Fibroblast of peridontal ligament (primary cell): ENCODE data around the gene DAD1.
A peak's percentile ranks its signal among the peaks of the same experiment; 100 is the strongest.
"Not testable (repeated sequence)": the region's sequence is repeated elsewhere in the genome, so short reads cannot be mapped to it uniquely, and the experiment has no call there.

Experiments used
- DNase-seq: peaks from one replicate; pipeline ENCODE4 v3.0.0-alpha.2; 2010; ENCODE audit errors: extremely low read depth

The DAD1 gene

GRCh38 chr14:22598896-22599244 lies 9.8 kb upstream of the DAD1 start:
- peak; percentile 68 for DNase-seq

GRCh38 chr14:22598099-22598895 lies 9.3 kb upstream of the DAD1 start, which contains the start of gene ABHD4:
TSS of gene ABHD4 (plus strand) at chr14:22598300. CDS start at chr14:22598307, 7 bp downstream.
- peak; percentile 62 for DNase-seq

DNA sequence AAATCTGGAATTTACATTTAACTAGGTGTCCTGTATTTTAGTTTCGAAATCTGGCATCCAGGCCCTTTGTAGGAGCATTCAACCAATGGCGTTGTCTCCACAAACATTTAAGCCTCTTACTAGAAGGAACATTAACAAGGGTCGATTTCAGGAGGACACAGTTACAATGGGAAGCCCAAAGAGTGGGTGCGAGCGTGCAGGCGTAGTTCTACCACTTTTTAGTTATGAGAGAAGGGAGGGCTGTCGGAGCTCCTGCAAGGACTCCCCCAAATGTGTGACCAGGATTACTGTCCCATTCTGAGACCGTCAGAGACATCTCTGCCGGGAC lies 8.7 kb upstream of the DAD1 start:
- peak; percentile 20 for DNase-seq

- DNase-seq, result no peak
These were observed 8.2 kb upstream of the DAD1 start for GRCh38 chr14:22597265-22597664.

- no peak for DNase-seq
These were observed 7.4 kb upstream of the DAD1 start for GRCh38 chr14:22596354-22596879.

DNA sequence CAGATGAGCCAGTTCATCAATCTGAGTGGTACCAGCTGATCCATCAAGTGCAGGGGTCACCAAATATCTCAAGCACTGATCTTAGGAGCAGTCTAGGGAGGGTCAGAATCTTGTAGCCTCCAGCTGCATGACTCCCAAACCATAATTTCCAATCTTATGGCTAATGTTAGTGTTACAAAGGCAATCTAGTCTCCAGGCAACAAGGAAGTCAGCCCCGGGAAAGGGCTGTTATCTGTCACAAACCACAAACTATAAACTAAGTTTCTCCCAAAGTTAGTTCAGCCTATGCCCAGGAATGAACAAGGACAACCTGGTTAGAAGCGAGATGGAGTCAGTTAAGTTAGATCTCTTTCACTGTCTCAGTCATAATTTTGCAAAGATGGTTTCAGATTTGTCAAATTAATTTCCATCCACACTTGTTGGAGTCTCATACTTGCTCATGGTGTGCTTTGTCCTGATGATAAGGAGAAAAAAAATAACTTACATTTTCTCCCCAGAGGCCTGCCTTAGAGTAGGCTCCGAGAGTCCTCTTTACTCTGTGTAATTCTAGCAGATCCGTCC lies 5.2 kb upstream of the DAD1 start:
- DNase-seq, result no peak

- DNase-seq, result no peak
These were observed 4.6 kb upstream of the DAD1 start for GRCh38 chr14:22593601-22594000.

GRCh38 chr14:22593189-22593588 lies 4.2 kb upstream of the DAD1 start:
- DNase-seq, result no peak

DNA sequence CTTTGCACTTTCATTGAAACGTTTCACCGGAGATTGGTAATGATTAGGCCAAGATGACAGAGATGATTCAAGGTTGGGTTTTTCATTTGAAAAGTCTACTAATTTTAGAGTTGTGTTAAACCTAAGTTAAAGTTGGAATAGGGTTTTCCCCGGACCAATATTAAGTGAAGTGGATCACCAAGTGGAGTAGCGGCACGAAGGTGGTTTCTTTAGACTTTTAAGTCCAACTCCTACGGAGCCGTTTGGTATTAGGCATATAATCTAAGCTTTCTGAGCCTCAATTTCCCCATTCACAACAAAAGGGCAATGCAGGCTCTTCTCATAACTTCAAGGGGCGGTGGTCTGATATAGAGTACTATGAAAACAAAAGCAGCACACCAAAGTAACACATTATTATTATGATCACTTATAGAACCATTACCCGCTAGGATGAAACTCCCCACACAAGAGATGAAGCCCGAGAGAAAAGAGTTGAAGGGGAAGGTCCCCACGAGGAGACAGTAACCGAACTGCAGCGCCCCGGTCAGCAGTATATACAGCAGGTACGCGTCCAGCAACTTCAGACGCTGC lies 413 bp downstream of the DAD1 start:
- DNase-seq, result no peak

DNA sequence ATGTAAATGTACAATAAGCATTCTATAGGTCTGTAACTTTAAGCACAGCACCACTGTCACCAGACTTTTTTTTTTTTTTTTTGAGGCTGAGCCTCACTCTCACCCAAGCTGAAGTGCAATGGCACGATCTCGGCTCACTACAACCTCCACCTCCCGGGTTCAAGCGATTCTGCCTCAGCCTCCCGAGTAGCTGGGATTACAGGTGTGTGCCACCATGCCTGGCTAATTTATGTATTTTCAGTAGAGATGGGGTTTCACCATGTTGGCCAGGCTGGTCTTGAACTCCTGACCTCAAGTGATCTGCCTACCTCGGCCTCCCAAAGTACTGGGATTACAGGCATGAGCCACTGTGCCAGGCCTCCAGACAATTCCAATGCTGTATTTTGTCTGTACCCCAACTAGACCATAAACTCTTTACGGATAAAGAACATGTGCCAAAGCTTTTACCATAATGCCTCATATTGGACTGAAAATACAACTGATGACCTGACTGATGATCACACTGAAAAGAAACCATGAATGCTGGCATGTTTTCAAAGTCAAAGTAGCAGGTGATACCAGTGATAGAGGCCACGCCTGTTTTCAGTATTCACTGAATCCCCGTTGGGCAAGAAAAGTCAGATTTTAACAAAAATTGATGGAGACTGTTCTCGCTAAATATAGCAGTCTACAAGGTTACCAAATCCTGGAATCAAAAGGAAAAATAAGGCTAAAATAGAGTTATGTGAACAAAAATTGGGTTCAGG lies 1.2 kb downstream of the DAD1 start:
- DNase-seq, result not testable (repeated sequence)

- no peak for DNase-seq
These were observed 1.8 kb downstream of the DAD1 start for GRCh38 chr14:22587247-22587646.

GRCh38 chr14:22583994-22584393 lies 5.0 kb downstream of the DAD1 start:
- no peak for DNase-seq

- no peak for DNase-seq
These were observed 8.4 kb downstream of the DAD1 start for GRCh38 chr14:22580625-22581024.

DNA sequence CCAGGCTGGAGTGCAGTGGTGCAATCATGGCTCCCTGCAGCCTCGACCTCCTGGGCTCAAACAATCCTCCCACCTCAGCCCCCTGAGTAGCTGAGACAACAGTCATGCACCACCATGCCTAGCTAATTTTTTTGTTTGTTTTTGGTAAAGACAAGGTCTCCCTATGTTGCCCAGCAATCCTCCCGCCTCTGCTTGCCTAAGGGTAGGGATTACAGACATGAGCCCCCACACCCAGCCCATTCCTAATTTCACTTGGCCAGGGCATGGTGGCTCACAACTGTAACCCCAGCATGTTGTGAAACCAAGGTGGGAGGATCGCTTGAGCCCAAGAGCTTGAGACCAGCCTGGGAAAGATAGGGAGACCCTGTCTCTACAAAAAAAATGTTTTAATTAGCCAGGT lies 9.1 kb downstream of the DAD1 start:
- DNase-seq, result no peak

GRCh38 chr14:22579236-22579635 lies 9.8 kb downstream of the DAD1 start:
- peak; percentile 29 for DNase-seq

- DNase-seq, result no peak
These were observed 11.6 kb downstream of the DAD1 start for GRCh38 chr14:22577334-22577908.

DNA sequence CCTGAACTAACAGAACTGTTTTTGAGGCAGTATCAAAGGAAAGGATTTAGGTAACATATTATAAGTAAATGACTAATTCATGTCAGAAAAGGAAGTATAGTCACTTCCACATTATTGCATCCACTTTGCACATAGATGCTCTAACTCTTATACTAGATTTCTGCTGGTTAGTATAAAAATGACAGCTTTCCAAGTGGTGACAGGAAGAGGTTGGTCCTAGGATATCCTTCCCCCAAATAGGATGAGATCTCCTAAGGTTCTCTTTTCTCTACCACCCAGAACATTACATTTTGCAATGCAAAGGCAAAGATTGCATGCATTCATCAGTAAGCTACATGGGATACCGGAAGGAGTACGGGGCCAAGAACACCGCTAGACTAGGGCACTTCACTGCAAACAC lies 15.2 kb downstream of the DAD1 start:
- no peak for DNase-seq

GRCh38 chr14:22572562-22573058 lies 16.4 kb downstream of the DAD1 start:
- peak; percentile 81 for DNase-seq

GRCh38 chr14:22570132-22570949 lies 18.7 kb downstream of the DAD1 start:
- peak; percentile 91 for DNase-seq

GRCh38 chr14:22569737-22570131 lies 19.3 kb downstream of the DAD1 start:
- DNase-seq, result no peak
